Non-pigmented ciliary epithelial cell (primary cell): ENCODE data around the gene KLHDC2.
"Not testable (repeated sequence)": the region's sequence is repeated elsewhere in the genome, so short reads cannot be mapped to it uniquely, and the experiment has no call there.

Experiments
- DNase-seq: peaks from one replicate; pipeline ENCODE4 v3.0.0-alpha.2; 2010; ENCODE audit warnings: low read depth

KLHDC2 gene

GRCh38 chr14:49767571-49768300 is at the start of gene KLHDC2:
TSS of gene KLHDC2 (plus strand) at chr14:49768153. CDS start at chr14:49768469, 316 bp downstream.
- peak; percentile 36 for DNase-seq

GRCh38 chr14:49720744-49721143 is 47.2 kb upstream of the KLHDC2 start:
- no peak for DNase-seq

GRCh38 chr14:49721733-49722435 is 46.1 kb upstream of the KLHDC2 start:
- DNase-seq, result not testable (repeated sequence)

GRCh38 chr14:49727171-49727570 is 40.8 kb upstream of the KLHDC2 start:
- DNase-seq, result no peak

GRCh38 chr14:49732896-49733295 is 35.1 kb upstream of the KLHDC2 start:
- DNase-seq, result no peak

- DNase-seq, result no peak
These were observed 34.1 kb upstream of the KLHDC2 start for GRCh38 chr14:49733836-49734235.

GRCh38 chr14:49735669-49736068 is 32.3 kb upstream of the KLHDC2 start:
- DNase-seq, result not testable (repeated sequence)

GRCh38 chr14:49745191-49745590 is 22.8 kb upstream of the KLHDC2 start:
- no peak for DNase-seq

- DNase-seq, result not testable (repeated sequence)
These were observed 21.5 kb upstream of the KLHDC2 start for GRCh38 chr14:49746476-49746875.

- DNase-seq, result no peak
These were observed 13.3 kb upstream of the KLHDC2 start for GRCh38 chr14:49754570-49755097.

GRCh38 chr14:49755378-49755777 is 12.6 kb upstream of the KLHDC2 start:
- no peak for DNase-seq

- DNase-seq, result no peak
These were observed 6.0 kb upstream of the KLHDC2 start for GRCh38 chr14:49761839-49762551.

- no peak for DNase-seq
These were observed 1.1 kb upstream of the KLHDC2 start for GRCh38 chr14:49766839-49767238.

GRCh38 chr14:49767270-49767570 is 733 bp upstream of the KLHDC2 start:
- no peak for DNase-seq

- no peak for DNase-seq
These were observed 558 bp downstream of the KLHDC2 start for GRCh38 chr14:49768301-49769121.

- no peak for DNase-seq
These were observed 1.2 kb downstream of the KLHDC2 start for GRCh38 chr14:49769171-49769570.

- no peak for DNase-seq
These were observed 1.7 kb downstream of the KLHDC2 start for GRCh38 chr14:49769581-49770211.

- DNase-seq, result no peak
These were observed 2.4 kb downstream of the KLHDC2 start for GRCh38 chr14:49770212-49770817.

GRCh38 chr14:49771691-49772090 is 3.7 kb downstream of the KLHDC2 start:
- not testable (repeated sequence) for DNase-seq

GRCh38 chr14:49774106-49774505 is 6.2 kb downstream of the KLHDC2 start:
- DNase-seq, result no peak

- DNase-seq, result no peak
These were observed 10.5 kb downstream of the KLHDC2 start for GRCh38 chr14:49778421-49778820.
